AG08396 (cell line): ENCODE results near the gene PAX2.
A peak's percentile ranks its signal among the peaks of the same experiment; 100 is the strongest.

Experiments
- DNase-seq: peaks from one replicate; pipeline ENCODE4 v3.0.0; 2012; ENCODE audit warnings: low spot score, mixed read lengths

Gene PAX2

DNA sequence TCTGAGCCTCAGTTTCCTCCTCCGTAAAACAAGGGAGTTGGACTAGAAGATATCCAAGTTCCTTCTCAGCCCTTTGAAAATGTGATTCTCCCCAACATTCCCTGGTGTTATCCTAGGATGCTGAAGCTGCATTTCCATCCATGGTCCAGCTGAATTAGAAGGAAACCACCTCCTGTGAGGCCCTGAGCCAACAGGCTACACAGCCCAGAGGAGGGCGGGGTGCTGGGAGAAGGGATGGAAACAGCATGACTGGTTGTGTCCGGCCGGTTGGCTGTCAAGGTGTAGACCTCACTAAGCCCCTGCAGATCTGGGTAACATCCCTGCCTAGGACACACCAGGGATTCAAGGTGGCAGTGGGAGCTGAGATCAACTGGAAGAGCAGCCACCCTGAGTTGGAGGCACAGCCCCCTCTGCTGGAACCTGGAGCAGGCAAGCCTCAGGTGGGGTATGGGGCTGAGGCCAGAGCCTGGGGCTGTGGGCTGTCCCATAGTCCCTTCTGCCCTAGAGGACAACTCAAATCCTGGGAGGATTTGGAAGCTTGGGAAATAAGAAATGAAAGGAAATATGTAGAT, 72.0 kb downstream of the PAX2 start:
- no peak for DNase-seq

GRCh38 chr10:100819424-100819823, 74.0 kb downstream of the PAX2 start:
- DNase-seq, result no peak

GRCh38 chr10:100823194-100823593, 77.8 kb downstream of the PAX2 start:
- no peak for DNase-seq

GRCh38 chr10:100824886-100825285, 79.5 kb downstream of the PAX2 start:
- no peak for DNase-seq

GRCh38 chr10:100825325-100825875, 80.0 kb downstream of the PAX2 start:
- no peak for DNase-seq

- DNase-seq, result no peak
Observed at GRCh38 chr10:100826031-100826651, 80.8 kb downstream of the PAX2 start.

DNA sequence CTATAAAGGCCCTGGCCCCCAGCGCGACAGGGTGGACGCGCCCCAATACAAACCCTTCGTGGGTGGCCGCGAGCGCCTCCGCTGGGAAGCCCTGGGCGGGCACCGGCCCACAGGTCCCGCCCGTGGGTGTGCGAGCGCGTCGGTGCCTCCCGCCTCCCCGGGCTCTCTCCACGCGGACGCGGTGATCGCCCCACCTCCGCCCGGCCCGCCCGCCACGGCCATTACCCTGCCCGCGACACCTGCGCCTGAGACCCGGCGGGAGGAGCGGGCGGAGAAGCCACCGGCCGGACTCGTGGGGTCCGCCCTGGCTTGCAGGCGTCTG, 81.2 kb downstream of the PAX2 start:
- DNase-seq, result no peak

DNA sequence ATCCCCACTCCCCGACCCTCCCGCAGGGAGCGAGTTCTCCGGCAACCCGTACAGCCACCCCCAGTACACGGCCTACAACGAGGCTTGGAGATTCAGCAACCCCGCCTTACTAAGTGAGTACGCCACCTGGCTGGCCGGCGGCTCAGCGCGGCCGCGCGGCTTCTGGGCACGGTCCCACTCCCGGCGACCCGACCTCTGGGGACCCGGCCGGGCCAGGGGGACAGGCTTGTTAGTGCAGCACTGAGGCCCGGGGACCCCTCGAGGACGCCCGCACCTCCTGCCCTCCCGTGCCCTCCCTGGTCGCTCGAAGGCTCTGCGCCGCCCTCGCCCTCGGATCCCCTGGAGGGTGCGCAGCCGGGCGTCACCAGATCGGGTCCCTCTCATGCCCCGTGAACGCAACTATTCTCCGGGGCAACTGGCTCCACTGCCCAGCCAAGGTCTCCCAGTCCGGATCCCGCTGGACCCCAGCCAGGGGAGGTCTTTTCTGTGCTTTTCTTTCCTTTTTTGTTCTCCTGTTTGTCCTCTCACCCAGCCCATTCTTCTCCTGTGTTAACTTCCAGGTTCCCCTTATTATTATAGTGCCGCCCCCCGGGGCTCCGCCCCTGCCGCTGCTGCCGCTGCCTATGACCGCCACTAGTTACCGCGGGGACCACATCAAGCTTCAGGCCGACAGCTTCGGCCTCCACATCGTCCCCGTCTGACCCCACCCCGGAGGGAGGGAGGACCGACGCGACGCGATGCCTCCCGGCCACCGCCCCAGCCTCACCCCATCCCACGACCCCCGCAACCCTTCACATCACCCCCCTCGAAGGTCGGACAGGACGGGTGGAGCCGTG, 81.8 kb downstream of the PAX2 start:
- no peak for DNase-seq

DNA sequence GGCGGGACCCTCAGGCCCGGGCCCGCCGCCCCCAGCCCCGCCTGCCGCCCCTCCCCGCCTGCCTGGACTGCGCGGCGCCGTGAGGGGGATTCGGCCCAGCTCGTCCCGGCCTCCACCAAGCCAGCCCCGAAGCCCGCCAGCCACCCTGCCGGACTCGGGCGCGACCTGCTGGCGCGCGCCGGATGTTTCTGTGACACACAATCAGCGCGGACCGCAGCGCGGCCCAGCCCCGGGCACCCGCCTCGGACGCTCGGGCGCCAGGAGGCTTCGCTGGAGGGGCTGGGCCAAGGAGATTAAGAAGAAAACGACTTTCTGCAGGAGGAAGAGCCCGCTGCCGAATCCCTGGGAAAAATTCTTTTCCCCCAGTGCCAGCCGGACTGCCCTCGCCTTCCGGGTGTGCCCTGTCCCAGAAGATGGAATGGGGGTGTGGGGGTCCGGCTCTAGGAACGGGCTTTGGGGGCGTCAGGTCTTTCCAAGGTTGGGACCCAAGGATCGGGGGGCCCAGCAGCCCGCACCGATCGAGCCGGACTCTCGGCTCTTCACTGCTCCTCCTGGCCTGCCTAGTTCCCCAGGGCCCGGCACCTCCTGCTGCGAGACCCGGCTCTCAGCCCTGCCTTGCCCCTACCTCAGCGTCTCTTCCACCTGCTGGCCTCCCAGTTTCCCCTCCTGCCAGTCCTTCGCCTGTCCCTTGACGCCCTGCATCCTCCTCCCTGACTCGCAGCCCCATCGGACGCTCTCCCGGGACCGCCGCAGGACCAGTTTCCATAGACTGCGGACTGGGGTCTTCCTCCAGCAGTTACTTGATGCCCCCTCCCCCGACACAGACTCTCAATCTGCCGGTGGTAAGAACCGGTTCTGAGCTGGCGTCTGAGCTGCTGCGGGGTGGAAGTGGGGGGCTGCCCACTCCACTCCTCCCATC, 82.7 kb downstream of the PAX2 start:
- DNase-seq, result peak; percentile 72

- DNase-seq, result no peak
Observed at GRCh38 chr10:100828738-100829096, 83.3 kb downstream of the PAX2 start.

- no peak for DNase-seq
Observed at GRCh38 chr10:100829097-100829870, 83.9 kb downstream of the PAX2 start.

GRCh38 chr10:100829933-100830727, 84.7 kb downstream of the PAX2 start:
- DNase-seq, result no peak

DNA sequence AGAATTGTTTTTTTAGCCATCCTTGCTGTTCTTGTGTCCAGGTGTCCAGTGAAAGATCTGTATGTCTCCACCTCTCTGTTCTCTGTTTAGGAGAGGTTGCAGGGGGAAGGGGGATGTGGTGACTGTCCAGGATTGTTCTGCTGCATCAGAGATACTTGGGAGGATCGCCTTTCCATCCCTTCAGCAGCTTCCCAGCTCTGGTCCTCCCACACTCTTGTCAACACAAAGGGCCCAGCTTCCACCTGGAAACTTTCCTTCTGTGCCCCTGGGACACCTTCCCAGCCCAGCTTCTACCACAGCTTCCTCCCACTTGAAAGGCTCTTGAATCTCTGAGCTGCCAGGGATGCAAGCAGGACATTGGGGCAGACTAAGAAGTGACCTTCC, 85.3 kb downstream of the PAX2 start:
- DNase-seq, result no peak

DNA sequence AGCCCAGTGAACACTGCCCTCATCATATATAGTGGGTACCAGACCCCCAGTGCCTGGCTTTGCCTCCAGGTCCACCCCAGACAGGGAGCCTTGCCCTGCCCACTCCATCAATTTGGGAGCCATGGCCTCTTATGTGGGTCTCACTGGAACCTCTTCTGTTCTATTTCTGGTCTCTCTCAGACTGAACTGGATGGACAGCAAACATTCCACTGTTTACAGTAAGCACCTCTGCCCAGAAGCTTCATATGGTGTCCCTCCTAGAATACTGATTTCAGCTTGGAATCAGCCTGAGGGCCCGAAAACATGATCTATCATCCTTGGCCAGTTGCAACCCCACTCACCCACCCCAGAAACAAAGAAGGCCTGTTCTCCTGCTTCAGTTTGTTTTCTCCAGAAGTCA, 86.4 kb downstream of the PAX2 start:
- no peak for DNase-seq

DNA sequence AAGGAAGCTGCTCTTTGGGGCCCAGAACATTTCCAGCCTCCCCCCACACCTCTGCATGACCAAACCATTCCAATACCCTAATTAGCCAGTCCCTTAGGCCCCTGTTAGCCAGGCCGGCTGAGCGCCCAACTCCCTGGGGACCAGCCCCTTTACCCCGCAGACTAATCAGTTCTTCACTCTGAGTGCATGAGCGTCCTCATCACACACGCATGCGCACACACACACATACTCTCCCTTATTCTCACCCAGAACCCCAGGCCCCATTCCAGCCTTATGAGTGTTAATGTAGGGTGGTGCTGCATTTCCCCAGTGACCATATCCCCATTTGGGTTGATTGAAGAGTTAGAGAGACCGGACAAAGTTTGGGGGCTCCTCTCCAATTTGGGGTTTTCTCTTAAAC, 90.4 kb downstream of the PAX2 start:
- DNase-seq, result no peak

DNA sequence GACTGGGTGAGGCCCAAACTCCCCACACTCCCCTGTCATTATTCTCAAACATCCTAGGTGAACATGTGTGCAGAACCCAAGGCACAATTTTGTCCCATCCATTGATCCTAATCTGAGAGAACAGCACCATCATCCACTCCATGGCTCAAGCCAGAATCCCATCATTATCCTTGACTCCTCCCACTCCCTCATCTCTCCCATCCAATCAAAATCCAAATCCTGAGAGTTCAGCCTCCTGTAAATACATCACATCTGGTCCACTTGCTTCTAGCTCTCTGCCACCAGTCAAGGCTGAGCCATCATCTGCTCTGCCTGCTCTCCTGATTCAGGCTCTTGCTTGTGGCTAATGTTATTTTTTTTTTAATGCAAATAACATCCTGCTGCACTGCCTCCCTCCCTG, 91.5 kb downstream of the PAX2 start:
- DNase-seq, result no peak

DNA sequence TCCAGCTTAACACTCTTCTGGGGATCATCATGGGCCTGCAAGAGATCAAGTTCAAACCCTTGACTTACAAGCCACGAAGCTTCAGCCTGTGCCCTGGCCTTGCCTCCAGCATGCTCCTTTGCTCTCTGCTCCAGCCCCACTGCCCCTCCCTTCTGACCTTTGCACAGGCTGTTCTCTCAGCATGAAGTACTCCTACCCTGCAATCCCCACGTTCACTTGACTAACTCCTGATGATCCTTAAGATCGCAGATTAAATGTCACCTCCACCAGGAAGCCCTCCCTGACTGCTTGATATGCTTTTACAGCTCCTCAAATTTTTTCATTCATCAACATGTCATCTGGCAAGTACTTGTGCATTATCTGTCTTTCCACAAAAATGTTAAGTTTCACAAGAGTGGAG, 91.9 kb downstream of the PAX2 start:
- DNase-seq, result no peak

DNA sequence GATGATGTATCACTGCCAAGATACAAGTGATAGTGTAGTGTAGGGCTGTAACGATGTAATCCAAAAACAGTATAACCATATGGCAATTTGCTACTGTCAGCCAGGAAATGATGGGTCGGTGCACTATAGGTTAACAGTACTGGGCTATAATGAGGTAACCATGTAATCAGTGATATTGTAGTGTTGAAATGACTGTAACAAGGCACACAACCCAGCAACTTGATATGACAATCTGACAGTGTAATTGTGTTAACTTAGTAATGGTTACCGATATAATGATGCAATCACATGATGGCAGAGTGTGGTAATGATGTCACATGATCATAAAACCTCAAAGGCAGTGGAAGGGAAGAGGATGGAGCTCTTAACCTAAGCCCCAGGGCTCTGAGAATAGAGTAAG, 93.6 kb downstream of the PAX2 start:
- DNase-seq, result no peak

- no peak for DNase-seq
Observed at GRCh38 chr10:100841528-100841927, 96.1 kb downstream of the PAX2 start.

DNA sequence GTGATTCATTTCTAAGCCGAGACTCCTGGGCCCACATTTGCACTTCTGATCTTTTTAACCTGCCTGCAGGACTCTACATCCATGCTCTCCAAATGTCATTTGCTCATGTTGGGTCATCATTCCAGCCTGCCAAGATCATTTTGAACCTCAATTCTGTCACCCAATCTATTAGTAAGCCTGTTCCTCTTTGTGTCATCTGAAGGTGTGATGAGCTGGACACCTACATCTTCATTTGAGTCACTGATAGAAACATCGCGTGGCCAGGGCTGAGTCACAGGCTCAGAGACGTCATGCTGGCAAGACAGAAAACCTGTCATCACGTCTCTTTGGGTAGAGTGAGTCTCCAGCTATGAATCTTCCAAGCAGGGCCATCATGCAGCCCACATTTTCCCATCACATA, 102.1 kb downstream of the PAX2 start:
- no peak for DNase-seq

- DNase-seq, result no peak
Observed at GRCh38 chr10:100848770-100849169, 103.4 kb downstream of the PAX2 start.
